WERI-Rb-1 (cell line): ENCODE results near the gene NOPCHAP1.
"Not testable (repeated sequence)": the region's sequence is repeated elsewhere in the genome, so short reads cannot be mapped to it uniquely, and the experiment has no call there.

Source experiments
- DNase-seq: peaks from one replicate; pipeline ENCODE4 v3.0.0-alpha.2; 2020
- H3K27ac ChIP-seq: fragments of 250-450 bp; sonication (Bioruptor Pico); 2 replicates; pipeline ENCODE4 v1.5.1; 2020; ENCODE audit warnings: mild to moderate bottlenecking, moderate library complexity
- H3K27me3 ChIP-seq: fragments of 250-450 bp; sonication (Bioruptor Pico); 2 replicates; pipeline ENCODE4 v1.5.1; 2021; ENCODE audit warnings: mild to moderate bottlenecking, low read depth, moderate library complexity; ENCODE audit not compliant: insufficient read depth, severe bottlenecking
- H3K36me3 ChIP-seq: fragments of 250-450 bp; sonication (Bioruptor Pico); 2 replicates; pipeline ENCODE4 v1.5.1; 2020; ENCODE audit warnings: mild to moderate bottlenecking, moderate library complexity
- H3K4me3 ChIP-seq: 2 replicates; pipeline ENCODE4 v1.5.1; 2011; ENCODE audit warnings: low read depth, mild to moderate bottlenecking, control low read depth, low read length
- H3K9me3 ChIP-seq: fragments of 250-450 bp; sonication (Bioruptor Pico); 2 replicates; pipeline ENCODE4 v1.5.1; 2021; ENCODE audit warnings: mild to moderate bottlenecking, moderate library complexity; ENCODE audit not compliant: severe bottlenecking
- TF ChIP-seq, protein P1 (sequence below): IDR thresholded peaks from 2 replicates; pipeline ENCODE4 v1.5.1; 2011; ENCODE audit warnings: low read depth, mild to moderate bottlenecking, control low read depth, inconsistent platforms, low read length

The NOPCHAP1 gene

DNA sequence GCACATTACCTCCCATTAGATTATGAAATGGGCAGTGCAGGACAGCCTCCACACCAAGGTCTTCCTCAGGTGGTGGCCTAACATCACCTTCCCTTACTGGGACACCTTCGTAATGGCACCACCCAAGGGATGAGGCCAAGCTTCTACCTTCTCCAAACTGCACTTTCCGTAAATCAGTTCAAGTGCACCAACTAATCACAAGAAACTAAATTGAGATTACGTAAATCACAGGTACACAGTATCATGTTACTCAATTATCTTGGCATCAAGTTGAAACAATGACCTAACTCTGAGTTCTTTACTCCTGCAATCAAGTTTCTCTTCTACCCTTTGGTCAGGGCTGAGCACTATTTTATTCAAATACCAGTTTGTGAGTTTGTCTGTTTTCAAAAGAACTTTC lies 41.9 kb upstream of the NOPCHAP1 start:
- no peaks in the 10 kb centered on the region for H3K27me3 ChIP-seq
- no peak overlapping the region for H3K4me3 ChIP-seq
- no peak overlapping the region for H3K27ac ChIP-seq
- H3K36me3 ChIP-seq: no peaks in the 10 kb centered on the region
- no peaks in the 10 kb centered on the region for H3K9me3 ChIP-seq
- TF ChIP-seq, protein P1, sequence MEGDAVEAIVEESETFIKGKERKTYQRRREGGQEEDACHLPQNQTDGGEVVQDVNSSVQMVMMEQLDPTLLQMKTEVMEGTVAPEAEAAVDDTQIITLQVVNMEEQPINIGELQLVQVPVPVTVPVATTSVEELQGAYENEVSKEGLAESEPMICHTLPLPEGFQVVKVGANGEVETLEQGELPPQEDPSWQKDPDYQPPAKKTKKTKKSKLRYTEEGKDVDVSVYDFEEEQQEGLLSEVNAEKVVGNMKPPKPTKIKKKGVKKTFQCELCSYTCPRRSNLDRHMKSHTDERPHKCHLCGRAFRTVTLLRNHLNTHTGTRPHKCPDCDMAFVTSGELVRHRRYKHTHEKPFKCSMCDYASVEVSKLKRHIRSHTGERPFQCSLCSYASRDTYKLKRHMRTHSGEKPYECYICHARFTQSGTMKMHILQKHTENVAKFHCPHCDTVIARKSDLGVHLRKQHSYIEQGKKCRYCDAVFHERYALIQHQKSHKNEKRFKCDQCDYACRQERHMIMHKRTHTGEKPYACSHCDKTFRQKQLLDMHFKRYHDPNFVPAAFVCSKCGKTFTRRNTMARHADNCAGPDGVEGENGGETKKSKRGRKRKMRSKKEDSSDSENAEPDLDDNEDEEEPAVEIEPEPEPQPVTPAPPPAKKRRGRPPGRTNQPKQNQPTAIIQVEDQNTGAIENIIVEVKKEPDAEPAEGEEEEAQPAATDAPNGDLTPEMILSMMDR: no peak
- DNase-seq: no peak

DNA sequence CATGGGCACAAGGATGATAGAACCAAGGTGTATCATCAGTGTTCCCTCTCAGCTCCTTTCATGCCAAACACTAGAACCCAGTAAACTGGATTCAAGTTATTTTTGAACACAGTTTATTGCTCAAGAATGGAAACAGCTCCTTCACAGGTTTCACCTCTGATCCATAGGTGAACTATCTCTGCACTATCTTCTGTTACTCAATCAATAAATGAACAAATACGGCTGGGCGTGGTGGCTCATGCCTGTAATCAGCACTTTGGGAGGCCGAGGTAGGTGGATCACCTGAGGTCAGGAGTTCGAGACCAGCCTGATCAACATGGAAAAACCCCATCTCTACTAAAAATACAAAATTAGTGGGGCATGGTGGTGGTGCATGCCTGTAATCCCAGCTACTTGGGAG lies 37.4 kb upstream of the NOPCHAP1 start:
- not testable (repeated sequence) for DNase-seq, H3K27me3 ChIP-seq, H3K4me3 ChIP-seq, H3K9me3 ChIP-seq, H3K27ac ChIP-seq, H3K36me3 ChIP-seq

DNA sequence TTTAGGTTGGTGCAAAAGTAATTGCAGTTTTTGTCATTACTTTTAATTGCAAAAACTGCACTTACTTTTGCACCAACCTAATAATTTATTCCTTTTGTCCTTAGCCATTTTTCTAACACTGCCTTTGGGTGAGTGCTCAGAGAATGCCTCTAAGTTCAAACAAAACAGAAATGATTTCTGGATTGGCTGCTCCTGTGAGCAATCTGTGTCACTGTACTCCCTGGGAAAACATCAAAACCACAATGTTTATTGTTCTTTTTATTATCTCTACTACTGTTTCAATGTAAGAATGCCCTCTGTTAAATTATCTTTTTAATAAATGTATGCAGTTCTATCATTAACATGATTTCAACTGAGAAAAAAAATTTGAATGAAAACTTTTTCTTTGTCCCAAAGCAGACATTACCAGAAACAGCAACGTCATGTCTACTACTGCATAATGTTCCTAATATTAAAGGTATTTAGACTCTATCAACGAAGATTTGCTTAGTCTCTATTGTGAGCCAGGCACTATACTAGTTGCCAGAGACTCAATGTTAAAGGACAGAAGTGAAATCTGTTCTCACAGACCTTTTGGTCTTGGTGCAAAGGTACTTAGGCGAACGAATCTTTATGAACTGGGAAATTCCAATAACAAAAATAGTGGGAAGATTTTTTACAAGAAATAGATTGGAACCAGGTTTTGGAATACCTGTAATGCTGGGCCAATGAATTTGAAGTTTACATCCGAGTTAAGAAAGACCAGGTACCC lies 34.2 kb upstream of the NOPCHAP1 start:
- H3K36me3 ChIP-seq: no peaks in the 10 kb centered on the region
- DNase-seq: no peak
- no peak overlapping the region for H3K27ac ChIP-seq
- H3K4me3 ChIP-seq: no peak overlapping the region
- H3K9me3 ChIP-seq: no peaks in the 10 kb centered on the region
- no peaks in the 10 kb centered on the region for H3K27me3 ChIP-seq
- TF ChIP-seq, protein P1: no peak

DNA sequence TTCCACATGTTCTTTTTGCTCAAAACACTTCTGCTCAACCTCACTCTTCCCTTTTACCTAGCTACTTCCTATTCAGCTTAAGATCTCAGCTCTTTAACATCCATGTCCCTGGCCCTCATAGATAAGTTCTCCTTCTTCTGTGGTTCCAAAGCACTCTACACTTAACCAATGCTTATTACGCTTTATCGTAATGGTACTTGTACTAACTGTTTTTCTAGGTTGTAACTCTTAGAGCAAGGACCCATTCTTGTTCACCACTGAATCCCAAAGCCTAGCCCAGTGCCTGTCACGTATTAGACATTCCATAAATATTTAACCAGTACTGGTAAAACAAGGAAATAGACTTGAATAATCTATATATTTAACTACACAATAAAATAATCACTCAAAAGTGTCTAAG lies 33.3 kb upstream of the NOPCHAP1 start:
- H3K27ac ChIP-seq: no peak overlapping the region
- no peaks in the 10 kb centered on the region for H3K27me3 ChIP-seq
- TF ChIP-seq, protein P1: no peak
- no peak overlapping the region for H3K4me3 ChIP-seq
- H3K9me3 ChIP-seq: no peaks in the 10 kb centered on the region
- no peak for DNase-seq
- no peaks in the 10 kb centered on the region for H3K36me3 ChIP-seq

DNA sequence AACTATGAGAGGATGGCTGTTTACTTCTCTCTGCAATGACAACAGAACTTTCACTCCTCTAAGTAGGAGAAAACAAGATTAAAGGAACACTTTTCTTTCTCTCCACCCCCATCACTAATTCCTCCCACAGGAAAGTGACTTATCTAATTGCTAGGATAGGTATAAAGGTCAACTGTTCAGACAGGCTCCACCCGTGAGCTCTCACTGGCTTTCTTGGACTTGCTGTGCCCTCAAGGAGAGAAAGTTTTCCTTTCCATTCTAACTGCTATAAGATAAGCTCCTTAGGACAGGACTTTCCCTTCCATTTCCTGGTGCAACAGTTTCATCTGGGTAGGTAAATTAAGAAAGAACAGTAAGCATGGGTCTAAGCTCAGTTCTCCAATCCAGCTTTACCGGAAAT lies 32.8 kb upstream of the NOPCHAP1 start:
- DNase-seq: no peak

DNA sequence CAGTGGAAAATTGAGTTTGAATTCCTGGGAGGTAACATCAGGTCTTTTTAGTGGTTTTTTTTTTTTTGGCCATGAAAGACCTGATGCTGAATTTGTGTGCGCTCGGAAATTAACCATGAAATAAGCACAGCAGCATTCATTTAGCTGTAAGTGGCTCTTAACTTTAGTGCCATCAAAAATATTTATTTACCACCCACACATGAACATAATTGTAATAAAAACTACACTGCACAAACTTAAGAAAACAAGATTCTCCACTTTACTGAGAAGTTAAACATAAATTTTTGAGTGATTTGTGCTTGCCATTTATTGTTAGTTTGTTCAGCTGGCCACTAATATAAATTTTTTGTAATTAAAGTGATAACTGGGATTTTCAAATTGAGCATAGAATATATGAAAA lies 30.4 kb upstream of the NOPCHAP1 start:
- H3K27ac ChIP-seq: no peak overlapping the region
- no peaks in the 10 kb centered on the region for H3K27me3 ChIP-seq
- no peak for DNase-seq
- no peaks in the 10 kb centered on the region for H3K9me3 ChIP-seq
- no peaks in the 10 kb centered on the region for H3K36me3 ChIP-seq
- H3K4me3 ChIP-seq: no peak overlapping the region
- TF ChIP-seq, protein P1: no peak

More for the DNA sequence above, 32.8 kb upstream of the NOPCHAP1 start:
- Histone ChIP-seq H3K27me3 (no peaks in the 10 kb centered on the region), H3K36me3 (no peaks in the 10 kb centered on the region), H3K4me3 (no peak overlapping the region), H3K9me3 (no peaks in the 10 kb centered on the region), H3K27ac (no peak overlapping the region)
- TF ChIP-seq, protein P1: no peak
